Measurements from ENCODE around the gene KRTAP13-2. TPM values are rescaled to one million over a fixed set of nuclear protein-coding genes. Genes with fewer than 3 reads are reported as not detected.

The KRTAP13-2 gene
- total RNA-seq, 2 donors from 2014 or later = not detected

DNA sequence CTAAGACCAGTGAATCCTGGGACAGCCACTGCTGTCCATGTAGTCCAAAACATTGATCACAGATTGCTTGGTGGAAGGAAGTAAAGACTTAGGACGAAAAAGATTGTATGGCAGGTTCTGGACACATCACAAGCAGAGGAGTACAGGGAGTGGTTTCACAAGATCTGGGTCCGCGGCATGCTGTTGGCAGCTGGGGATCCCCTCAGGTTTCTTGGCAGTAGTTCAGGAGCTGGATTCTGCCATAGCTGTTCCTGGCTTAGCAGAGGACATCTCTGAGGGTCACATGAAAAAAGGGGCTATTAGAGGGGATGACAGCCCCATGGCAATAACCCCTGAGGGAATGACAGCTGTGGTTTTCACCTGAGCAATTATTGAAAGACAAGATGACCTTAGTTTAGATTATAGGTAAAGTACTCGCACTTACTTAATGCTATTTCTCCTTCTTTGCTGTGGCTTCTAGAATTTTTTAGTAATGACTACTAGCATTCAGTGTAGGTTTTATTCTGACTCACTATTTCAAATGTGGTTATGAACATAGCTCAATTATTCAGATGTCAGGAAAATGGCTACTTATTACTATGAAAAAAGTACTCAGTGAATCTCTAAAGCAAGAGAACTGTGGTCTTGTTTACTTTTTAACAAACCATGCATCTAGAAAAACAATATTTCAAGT is 42.7 kb downstream of the KRTAP13-2 start:
- intact Hi-C loops (cut with DNase I) = no loop called here
- DNase-seq (ENCODE audit: low spot score) = no peak

DNA sequence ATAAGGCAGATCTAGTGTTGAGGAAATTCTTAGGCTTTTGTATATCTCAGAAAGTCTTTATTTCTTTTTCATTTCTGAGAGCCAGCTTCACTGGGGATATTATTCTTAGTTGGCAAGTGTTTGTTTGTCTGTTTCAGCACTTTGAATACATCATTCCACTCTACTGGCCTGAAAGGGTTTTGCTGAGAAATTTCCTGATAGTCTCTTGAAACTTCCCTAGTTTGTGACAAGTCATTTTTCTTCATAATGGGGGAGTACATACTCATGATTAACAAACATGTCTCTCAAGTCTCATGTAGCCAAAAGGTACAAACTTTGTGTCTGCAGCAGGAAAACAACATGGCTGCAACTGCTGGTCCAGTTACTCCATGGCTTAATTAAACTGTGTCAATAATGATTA is 45.7 kb downstream of the KRTAP13-2 start:
- intact Hi-C loops (cut with DNase I) = no loop called here
- no peak for DNase-seq (ENCODE audit: low spot score)

Small RNA genes lying within 50 kb of the gene (microRNA-seq; reads per million reads assigned to microRNA genes)
- gene MIR4327 (ENCODE audit: borderline microRNAs expressed in 2 of 2) = 0 reads per million in 2 donors

Other genes starting within 250 kb of the KRTAP13-2 start
- gene CLDN17, start 205.5 kb downstream of the KRTAP13-2 start, total RNA-seq = not detected
- gene CLDN8, start 156.2 kb downstream of the KRTAP13-2 start, total RNA-seq = not detected
- gene KRTAP24-1, start 89.3 kb downstream of the KRTAP13-2 start, total RNA-seq = not detected
- gene KRTAP25-1, start 82.8 kb downstream of the KRTAP13-2 start, total RNA-seq = not detected
- not detected for gene KRTAP26-1, start 52.0 kb downstream of the KRTAP13-2 start, total RNA-seq
- gene KRTAP27-1, start 34.6 kb downstream of the KRTAP13-2 start, total RNA-seq = not detected
- not detected for gene KRTAP23-1, start 23.7 kb downstream of the KRTAP13-2 start, total RNA-seq
- gene KRTAP13-1, start 23.8 kb upstream of the KRTAP13-2 start, total RNA-seq = not detected
- not detected for gene KRTAP13-3, start 53.7 kb upstream of the KRTAP13-2 start, total RNA-seq
- gene KRTAP13-4, start 57.9 kb upstream of the KRTAP13-2 start, total RNA-seq = not detected
- gene KRTAP15-1, start 68.0 kb upstream of the KRTAP13-2 start, total RNA-seq = not detected
- gene KRTAP19-1, start 108.1 kb upstream of the KRTAP13-2 start, total RNA-seq = not detected
- not detected for gene KRTAP19-2, start 115.2 kb upstream of the KRTAP13-2 start, total RNA-seq
- not detected for gene KRTAP19-3, start 119.7 kb upstream of the KRTAP13-2 start, total RNA-seq
- not detected for gene KRTAP19-4, start 124.9 kb upstream of the KRTAP13-2 start, total RNA-seq
- gene KRTAP19-5, start 129.9 kb upstream of the KRTAP13-2 start, total RNA-seq = not detected
- not detected for gene KRTAP19-6, start 169.6 kb upstream of the KRTAP13-2 start, total RNA-seq
- not detected for gene KRTAP19-7, start 189.0 kb upstream of the KRTAP13-2 start, total RNA-seq
- gene KRTAP22-2, start 218.1 kb upstream of the KRTAP13-2 start, total RNA-seq = not detected
- gene KRTAP6-3, start 220.2 kb upstream of the KRTAP13-2 start, total RNA-seq = not detected
- gene KRTAP6-2, start 226.6 kb upstream of the KRTAP13-2 start, total RNA-seq = not detected
- not detected for gene KRTAP22-1, start 228.8 kb upstream of the KRTAP13-2 start, total RNA-seq
- not detected for gene KRTAP6-1, start 241.7 kb upstream of the KRTAP13-2 start, total RNA-seq
- not detected for gene KRTAP20-1, start 244.2 kb upstream of the KRTAP13-2 start, total RNA-seq
- gene KRTAP20-4, start 248.4 kb upstream of the KRTAP13-2 start, total RNA-seq = not detected

Data from posterior vena cava (tissue), 2 donors.